Left lung (tissue), 10 donors: ENCODE measurements around the gene LAMA2. TPM values are rescaled to one million over a fixed set of nuclear protein-coding genes. Genes with fewer than 3 reads are reported as not detected.
A peak's percentile ranks its signal among the peaks of the same experiment; 100 is the strongest.

Experiments used
- ATAC-seq: fragments of 200-7000 bp; cut with Tn5 transposase; one replicate; pipeline ENCODE4 v1.9.1; 2020; ENCODE audit warnings: moderate library complexity
- DNase-seq, 4 donors: peaks; one replicate each; pipeline ENCODE4 v3.0.0-alpha.2; 2013 to 2020
- H3K27ac ChIP-seq, 2 donors: fragments of 200-600 bp; sonication (generic) in 1 of 2; one replicate each; pipeline versions ENCODE4 v1.5.0 to v1.8.0; 2020 to 2021
- H3K27me3 ChIP-seq, 2 donors: fragments of 200-600 bp; sonication (generic) in 1 of 2; one replicate each; pipeline versions ENCODE4 v1.5.0 to v1.8.0; 2020 to 2021
- H3K36me3 ChIP-seq, 2 donors: fragments of 200-600 bp; sonication (generic) in 1 of 2; one replicate each; pipeline versions ENCODE4 v1.5.0 to v1.8.0; 2020 to 2021
- H3K4me1 ChIP-seq, 2 donors: fragments of 200-600 bp; one replicate each; pipeline ENCODE4 v1.8.0; 2021
- H3K4me3 ChIP-seq, 2 donors: fragments of 200-600 bp; sonication (generic) in 1 of 2; one replicate each; pipeline versions ENCODE4 v1.5.0 to v1.8.0; 2020 to 2021; ENCODE audit warnings: mild to moderate bottlenecking in 1 of 2
- H3K9me3 ChIP-seq, 2 donors: fragments of 200-600 bp; sonication (generic) in 1 of 2; one replicate each; pipeline versions ENCODE4 v1.5.0 to v1.8.0; 2020 to 2021
- intact Hi-C, 2 donors: fragments of 100-400 bp; cut with DNase I; formaldehyde crosslinking; loops; one replicate each; pipeline versions ENCODE4 v1.11.2 to v1.14.2; 2022
- polyA plus RNA-seq, 6 donors: library from polyadenylated mRNA; unstranded; fragments of 120-200 nt; gene quantifications; one replicate each; pipeline ENCODE4 v1.2.1, GENCODE V29; 2013; ENCODE audit not compliant: insufficient read length in 6 of 6
- total RNA-seq, 2 donors: library from RNA; stranded (reverse); fragmentation: NEBNext Ultra II Directional; extraction: Animal tissue kit (Norgen Biotek cat#: 25700); gene quantifications; one replicate each; pipeline ENCODE4 v1.2.1, GENCODE V29; 2021
- TF ChIP-seq, protein P1 (sequence below), 2 donors: fragments of 200-600 bp; sonication (generic) in 1 of 2; IDR thresholded peaks; one replicate each; pipeline versions ENCODE4 v1.5.0 to v1.8.0; 2021; ENCODE audit warnings: antibody characterized with exemption in 2 of 2
- donor health status: DM: no; HTN: yes; CAD: no.
- donor health status: DM: no; HTN: no; CAD: no.

LAMA2 gene
- total and polyA plus RNA-seq, 8 donors, result 32.7 to 91.7 (median 64.7) TPM

DNA sequence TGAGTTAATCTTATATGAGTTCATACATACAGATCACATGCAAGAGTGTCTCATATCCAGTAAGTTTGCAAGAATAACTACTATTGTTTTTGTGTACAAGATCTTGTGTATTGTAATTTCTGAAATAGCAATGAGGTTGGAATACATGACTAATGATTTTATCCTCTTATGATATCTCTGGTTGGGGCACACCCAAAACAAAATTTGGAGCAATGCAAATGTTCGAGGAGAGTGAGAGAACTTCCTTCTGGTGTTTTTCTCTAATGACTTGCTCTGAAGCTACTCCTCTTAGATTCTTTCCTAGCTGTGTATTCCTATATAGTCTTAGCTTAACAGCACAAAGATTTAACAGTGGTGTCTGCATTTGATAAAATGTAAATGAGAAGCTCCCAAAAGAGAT, 252.5 kb downstream of the LAMA2 start:
- intact Hi-C loops, result no loop called here
- H3K9me3 ChIP-seq, result no peaks in the 10 kb centered on the region
- no peak for DNase-seq

DNA sequence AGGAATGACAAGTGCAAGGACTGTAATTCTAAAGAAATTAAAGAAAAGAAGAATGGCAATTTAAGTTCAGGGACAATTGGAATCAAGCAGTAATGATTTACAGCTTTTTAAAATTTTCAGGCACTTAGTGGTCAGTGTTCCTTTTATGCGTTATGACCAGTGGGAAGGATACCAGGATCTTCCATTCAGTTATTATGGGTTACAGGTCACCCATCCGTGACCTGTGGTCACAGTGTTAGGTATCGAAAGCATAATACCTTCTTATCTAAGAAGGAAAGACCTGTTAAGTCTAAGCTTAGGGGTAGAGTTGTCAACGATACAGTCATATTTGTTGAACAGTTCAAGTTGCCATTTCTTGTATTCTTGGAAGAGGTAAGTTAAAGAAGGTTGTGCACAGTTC, 253.8 kb downstream of the LAMA2 start:
- intact Hi-C loops, result no loop called here
- DNase-seq (no peak), ATAC-seq (no peak)
- Histone ChIP-seq H3K27me3 (no peaks in the 10 kb centered on the region), H3K4me3 (no peak overlapping the region), H3K4me1 (peaks cover 0 to 3% of the 10 kb centered on the region in 2 donors), H3K27ac (no peak overlapping the region), H3K36me3 (no peaks in the 10 kb centered on the region), H3K9me3 (no peaks in the 10 kb centered on the region)
- TF ChIP-seq, protein P1, sequence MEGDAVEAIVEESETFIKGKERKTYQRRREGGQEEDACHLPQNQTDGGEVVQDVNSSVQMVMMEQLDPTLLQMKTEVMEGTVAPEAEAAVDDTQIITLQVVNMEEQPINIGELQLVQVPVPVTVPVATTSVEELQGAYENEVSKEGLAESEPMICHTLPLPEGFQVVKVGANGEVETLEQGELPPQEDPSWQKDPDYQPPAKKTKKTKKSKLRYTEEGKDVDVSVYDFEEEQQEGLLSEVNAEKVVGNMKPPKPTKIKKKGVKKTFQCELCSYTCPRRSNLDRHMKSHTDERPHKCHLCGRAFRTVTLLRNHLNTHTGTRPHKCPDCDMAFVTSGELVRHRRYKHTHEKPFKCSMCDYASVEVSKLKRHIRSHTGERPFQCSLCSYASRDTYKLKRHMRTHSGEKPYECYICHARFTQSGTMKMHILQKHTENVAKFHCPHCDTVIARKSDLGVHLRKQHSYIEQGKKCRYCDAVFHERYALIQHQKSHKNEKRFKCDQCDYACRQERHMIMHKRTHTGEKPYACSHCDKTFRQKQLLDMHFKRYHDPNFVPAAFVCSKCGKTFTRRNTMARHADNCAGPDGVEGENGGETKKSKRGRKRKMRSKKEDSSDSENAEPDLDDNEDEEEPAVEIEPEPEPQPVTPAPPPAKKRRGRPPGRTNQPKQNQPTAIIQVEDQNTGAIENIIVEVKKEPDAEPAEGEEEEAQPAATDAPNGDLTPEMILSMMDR (IDR thresholded peaks at IDR 0.05), result no peak

More for the DNA sequence above, 252.5 kb downstream of the LAMA2 start:
- Histone ChIP-seq H3K27me3 (no peaks in the 10 kb centered on the region), H3K4me1 (peaks cover 0 to 3% of the 10 kb centered on the region in 2 donors), H3K36me3 (no peaks in the 10 kb centered on the region), H3K4me3 (no peak overlapping the region), H3K27ac (peak overlapping the region in 1 of 2 donors; percentile 72)
- TF ChIP-seq, protein P1 (IDR thresholded peaks at IDR 0.05), result no peak
- ATAC-seq, result peak; percentile 18

DNA sequence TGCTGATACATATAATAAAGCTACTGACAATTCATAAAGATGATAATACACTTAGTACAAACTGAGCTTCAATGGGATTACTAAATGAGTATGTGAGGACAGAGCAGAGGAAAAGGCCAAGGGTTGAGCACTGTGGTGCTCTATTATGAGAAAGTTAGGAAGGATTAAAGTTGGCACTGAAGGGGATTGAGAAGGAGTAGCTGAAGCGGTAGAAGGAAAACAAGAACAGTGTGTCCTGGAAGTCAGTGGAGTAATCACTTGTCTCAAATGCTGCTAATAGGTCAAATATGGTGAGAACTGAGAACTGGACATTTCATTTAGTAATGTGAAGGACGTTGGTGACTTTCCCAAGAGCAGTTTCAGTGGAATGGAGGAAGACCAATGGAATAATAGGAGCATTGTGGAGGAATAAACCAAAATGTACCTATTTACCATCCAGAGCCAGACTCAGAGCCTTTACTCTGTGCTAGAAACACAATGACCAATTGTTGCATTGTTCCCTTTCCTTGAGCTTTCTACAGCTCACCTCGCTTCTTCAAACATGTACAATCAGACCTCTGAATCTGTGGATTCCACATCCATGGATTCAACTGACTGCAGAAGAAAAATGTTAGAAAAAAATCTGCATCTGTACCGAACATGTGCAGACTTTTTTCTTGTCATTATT, 255.9 kb downstream of the LAMA2 start:
- intact Hi-C loops, result no loop called here
- DNase-seq (no peak), ATAC-seq (no peak)
- Histone ChIP-seq H3K9me3 (no peaks in the 10 kb centered on the region), H3K27me3 (no peaks in the 10 kb centered on the region), H3K36me3 (no peaks in the 10 kb centered on the region), H3K27ac (no peak overlapping the region), H3K4me1 (peaks cover 0 to 3% of the 10 kb centered on the region in 2 donors), H3K4me3 (no peak overlapping the region)
- TF ChIP-seq, protein P1 (IDR thresholded peaks at IDR 0.05), result no peak

DNA sequence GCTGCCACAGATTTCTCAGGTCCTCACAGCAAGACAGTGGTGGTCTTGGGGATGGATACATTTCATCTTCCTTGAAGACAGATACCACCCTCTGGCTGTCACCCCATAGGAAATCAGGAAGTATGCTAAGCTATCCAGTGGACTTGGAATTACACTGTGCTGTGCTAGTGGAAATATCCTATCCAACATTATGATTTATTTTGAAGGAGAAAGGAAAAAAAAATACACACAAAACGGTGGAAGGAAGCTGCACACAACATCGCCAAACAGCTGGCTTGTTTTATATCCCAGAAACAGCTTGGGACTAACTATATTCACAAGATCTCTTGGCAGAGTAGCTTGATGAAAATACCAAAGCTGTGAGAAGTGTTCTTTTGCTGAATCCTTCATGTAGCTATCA, 257.6 kb downstream of the LAMA2 start:
- ATAC-seq, result peak; percentile 57
- intact Hi-C loops, result no loop called here
- no peaks in the 10 kb centered on the region for H3K27me3 ChIP-seq
- H3K36me3 ChIP-seq, result no peaks in the 10 kb centered on the region
- peak in 2 of 4 donors; percentile 57 to 75 for DNase-seq
- H3K4me1 ChIP-seq, result no peaks in the 10 kb centered on the region
- no peak overlapping the region for H3K4me3 ChIP-seq
- TF ChIP-seq, protein P1 (IDR thresholded peaks at IDR 0.05), result no peak
- peak overlapping the region in 1 of 2 donors; percentile 63 for H3K27ac ChIP-seq
- no peaks in the 10 kb centered on the region for H3K9me3 ChIP-seq

DNA sequence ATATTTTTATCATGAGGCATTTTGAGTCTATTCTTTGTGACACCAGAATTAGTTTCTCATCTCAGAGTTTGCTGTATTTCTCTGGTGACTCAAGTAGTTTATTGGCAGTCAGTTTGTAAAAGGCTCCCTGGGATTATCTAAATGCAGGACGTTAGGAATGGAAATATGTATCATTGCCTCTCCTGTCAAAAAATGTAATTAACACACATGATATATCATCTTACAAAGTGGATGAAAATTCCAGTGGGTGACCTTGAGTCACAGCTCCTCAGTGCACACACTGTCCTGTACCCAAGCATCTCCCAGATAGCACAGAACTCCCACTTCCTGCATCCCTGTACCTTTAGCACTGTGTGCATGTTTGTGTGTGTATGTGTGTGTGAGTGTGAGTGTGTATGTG, 258.6 kb downstream of the LAMA2 start:
- Histone ChIP-seq H3K9me3 (no peaks in the 10 kb centered on the region), H3K36me3 (no peaks in the 10 kb centered on the region), H3K27ac (peak overlapping the region in 1 of 2 donors; percentile 46), H3K4me3 (no peak overlapping the region), H3K27me3 (no peaks in the 10 kb centered on the region), H3K4me1 (no peaks in the 10 kb centered on the region)
- intact Hi-C loops, result no loop called here
- DNase-seq, result no peak
- ATAC-seq, result no peak
- TF ChIP-seq, protein P1 (IDR thresholded peaks at IDR 0.05), result no peak
